HepG2 (cell line): ENCODE data around the gene OTUD7B. TPM values are rescaled to one million over a fixed set of nuclear protein-coding genes. Genes with fewer than 3 reads are reported as not detected.

ENCODE experiments used
- ATAC-seq: fragments of 200-7000 bp; cut with Tn5 transposase; 3 replicates; pipeline ENCODE4 v1.9.1; 2020; ENCODE audit warnings: mild to moderate bottlenecking, moderate library complexity
- BruUV-seq: library from RNA; stranded (reverse); fragments of 400-500 nt; replicated peaks from 2 replicates; lab custom pipeline; 2021; lab: Mats Ljungman, UMichigan
- CTCF ChIA-PET: fragments of 300-600 bp; formaldehyde crosslinking; extraction: SDS; loops from one replicate; lab custom pipeline; 2021; ENCODE audit warnings: low total read pairs, inconsistent platforms, low intra/inter-chr PET ratio; lab: Yijun Ruan, JAX
- POLR2A ChIA-PET: fragments of 350-600 bp; sonication (Branson Sonifier 250); formaldehyde crosslinking; loops from one replicate; lab custom pipeline; 2020; ENCODE audit warnings: antibody characterized with exemption, inconsistent platforms; lab: Yijun Ruan, JAX
- DNase-seq: peaks from one replicate; pipeline ENCODE4 v3.0.0-alpha.2; 2015; ENCODE audit warnings: low spot score
- FAIRE-seq: peaks from 3 replicates; lab custom pipeline; 2011; peaks lifted over from hg19 to GRCh38; lab: Jason Lieb, UNC
- H2AFZ ChIP-seq: one replicate; pipeline ENCODE4 v1.6.1; 2011; ENCODE audit warnings: low read length, inconsistent platforms
- H3K27ac ChIP-seq: fragments of 300-600 bp; 3 replicates; pipeline ENCODE4 v1.8.0; 2011; ENCODE audit warnings: mixed run types, mild to moderate bottlenecking, mixed read lengths, low read length, inconsistent platforms; ENCODE audit not compliant: insufficient read depth; ENCODE audit errors: extremely low read length
- H3K27me3 ChIP-seq, 2 experiments: fragments of 200-600 bp in 1 of 2; 2 replicates in 1 of 2; 3 replicates in 1 of 2; pipeline versions ENCODE4 v1.6.0 to v1.8.0; 2011; ENCODE audit warnings: low read length in 2 of 2, mild to moderate bottlenecking in 2 of 2, moderate library complexity in 2 of 2, inconsistent platforms in 1 of 2; ENCODE audit not compliant: insufficient read depth in 2 of 2, control insufficient read depth in 1 of 2
- H3K36me3 ChIP-seq, 2 experiments: fragments of 200-600 bp in 1 of 2; replicated peaks in 1 of 2; 2 replicates in 1 of 2; 3 replicates in 1 of 2; pipeline versions ENCODE4 v1.5.1 to v1.8.0; 2011; ENCODE audit warnings: low read length in 2 of 2, inconsistent platforms in 1 of 2; ENCODE audit not compliant: insufficient read depth in 2 of 2, control insufficient read depth in 1 of 2
- H3K4me1 ChIP-seq: 2 replicates; pipeline ENCODE4 v1.5.1; 2012; ENCODE audit warnings: low read length, inconsistent platforms; ENCODE audit not compliant: insufficient read depth
- H3K4me2 ChIP-seq: 2 replicates; pipeline ENCODE4 v1.6.0; 2011; ENCODE audit warnings: low read depth, low read length, inconsistent platforms
- H3K4me3 ChIP-seq, 3 experiments: fragments of 200-600 bp in 1 of 3; sonication (generic), shearing (Covaris generic) in 1 of 3; replicated peaks in 1 of 3; 2 replicates each; pipeline ENCODE4 v1.5.1; 2011 to 2016; ENCODE audit warnings: low read length in 3 of 3, inconsistent platforms in 2 of 3, low read depth in 2 of 3, mild to moderate bottlenecking in 2 of 3, control low read depth in 1 of 3, mixed read lengths in 1 of 3; ENCODE audit not compliant: insufficient read depth in 1 of 3
- H3K79me2 ChIP-seq: one replicate; pipeline ENCODE4 v1.6.1; 2011; ENCODE audit warnings: low read length, inconsistent platforms; ENCODE audit not compliant: insufficient read depth
- H3K9ac ChIP-seq: 2 replicates; pipeline ENCODE4 v1.6.0; 2011; ENCODE audit warnings: mild to moderate bottlenecking, low read depth, low read length, inconsistent platforms; ENCODE audit not compliant: insufficient read depth
- H3K9me3 ChIP-seq: 2 replicates; pipeline ENCODE4 v1.5.1; 2012; ENCODE audit warnings: mild to moderate bottlenecking, low read length
- H4K20me1 ChIP-seq: 2 replicates; pipeline ENCODE4 v1.6.0; 2011; ENCODE audit warnings: inconsistent platforms, mild to moderate bottlenecking, low read length, moderate library complexity; ENCODE audit not compliant: insufficient read depth
- CC2D1A ChIP-seq: sonication (generic); formaldehyde crosslinking; IDR thresholded peaks from 2 replicates; pipeline ENCODE4 v1.8.1; 2023; ENCODE audit warnings: mild to moderate bottlenecking, missing genetic modification reagents
- CHD4 ChIP-seq: fragments of 200-600 bp; sonication (generic); IDR thresholded peaks from 2 replicates; pipeline ENCODE4 v1.7.0; 2017; ENCODE audit warnings: mild to moderate bottlenecking, low read length, borderline replicate concordance
- KLF15 ChIP-seq: sonication (generic); formaldehyde crosslinking; IDR thresholded peaks from 2 replicates; pipeline ENCODE4 v1.8.1; 2023; ENCODE audit warnings: borderline replicate concordance, mild to moderate bottlenecking, inconsistent platforms, missing genetic modification reagents, mixed read lengths
- NFE2L1 ChIP-seq: sonication (generic); formaldehyde crosslinking; IDR thresholded peaks from 2 replicates; pipeline ENCODE4 v1.4.0; 2020; ENCODE audit warnings: missing genetic modification reagents, mild to moderate bottlenecking, borderline replicate concordance
- RAD51 ChIP-seq: fragments of 450-650 bp; IDR thresholded peaks from 2 replicates; pipeline ENCODE4 v1.6.1; 2016; ENCODE audit warnings: borderline replicate concordance
- SYNCRIP ChIP-seq: fragments of 200-400 bp; formaldehyde crosslinking; IDR thresholded peaks from 2 replicates; pipeline ENCODE4 v1.6.1; 2018; ENCODE audit warnings: mild to moderate bottlenecking, low read depth, low read length; ENCODE audit not compliant: insufficient read depth
- TCF7 ChIP-seq: sonication (generic); IDR thresholded peaks from 2 replicates; pipeline ENCODE4 v1.6.1; 2016; ENCODE audit warnings: antibody characterized with exemption, low read depth
- ZMYM3 ChIP-seq: sonication (generic); formaldehyde crosslinking; IDR thresholded peaks from 2 replicates; pipeline ENCODE4 v1.5.1; 2020; ENCODE audit warnings: mild to moderate bottlenecking, missing genetic modification reagents
- ZNF136 ChIP-seq: sonication (generic); formaldehyde crosslinking; IDR thresholded peaks from 2 replicates; pipeline ENCODE4 v1.8.1; 2022; ENCODE audit warnings: low read depth, mild to moderate bottlenecking, moderate library complexity, missing genetic modification reagents
- ZNF263 ChIP-seq: sonication (generic); formaldehyde crosslinking; IDR thresholded peaks from 2 replicates; pipeline ENCODE4 v1.4.0; 2020; ENCODE audit warnings: missing genetic modification reagents
- in situ Hi-C: cut with HindIII; loops from 2 replicates; pipeline ENCODE4 v1.10.0; 2017; ENCODE audit warnings: low pct_unique_long_range_greater_than_20kb; ENCODE audit not compliant: extremely low pct_ligation_motif_present
- intact Hi-C: fragments of 100-400 bp; cut with micrococcal nuclease; formaldehyde crosslinking; loops from one replicate; pipeline ENCODE4 v1.10.0; 2022; ENCODE audit not compliant: unreplicated experiment
- polyA plus RNA-seq, 8 experiments: library from polyadenylated mRNA; depleted of rRNA in 3 of 8; stranded (reverse) in 7 of 8; unstranded in 1 of 8; fragments of >200 nt; fragmentation: Illumina TruSeq in 4 of 8; extraction: Trizol in 4 of 8; gene quantifications; 2 replicates each; pipeline versions ENCODE4 v1.2.1 to v1.2.3, GENCODE V29; 2011 to 2016; ENCODE audit warnings: low read depth in 4 of 8, missing spikeins in 1 of 8, mixed read lengths in 1 of 8; ENCODE audit not compliant: insufficient read depth in 1 of 8
- total RNA-seq, 5 experiments: library from RNA; depleted of rRNA; stranded (reverse); fragments of >200 nt; fragmentation: Illumina TruSeq; extraction: Trizol; gene quantifications; 2 replicates each; pipeline ENCODE4 v1.2.3, GENCODE V29; 2016; ENCODE audit warnings: low read depth in 1 of 5
- TF ChIP-seq, protein P1 (sequence below): sonication (generic); formaldehyde crosslinking; IDR thresholded peaks from 2 replicates; pipeline ENCODE4 v1.4.0; 2020; ENCODE audit warnings: mild to moderate bottlenecking, missing genetic modification reagents
- TF ChIP-seq, protein P2 (sequence below): sonication (generic); formaldehyde crosslinking; IDR thresholded peaks from 2 replicates; pipeline ENCODE4 v1.4.0; 2020; ENCODE audit warnings: mild to moderate bottlenecking, missing genetic modification reagents
- TF ChIP-seq, protein P3 (sequence below): sonication (generic); formaldehyde crosslinking; conservative IDR thresholded peaks from 2 replicates; pipeline ENCODE4 v1.8.0; 2022; ENCODE audit warnings: missing genetic modification reagents

Gene OTUD7B
- total and polyA plus RNA-seq, 2 of the 13 experiments (the other 11 are each of a cell fraction or from before 2014, with no cell fraction given), result 5.1 to 11.2 TPM

DNA sequence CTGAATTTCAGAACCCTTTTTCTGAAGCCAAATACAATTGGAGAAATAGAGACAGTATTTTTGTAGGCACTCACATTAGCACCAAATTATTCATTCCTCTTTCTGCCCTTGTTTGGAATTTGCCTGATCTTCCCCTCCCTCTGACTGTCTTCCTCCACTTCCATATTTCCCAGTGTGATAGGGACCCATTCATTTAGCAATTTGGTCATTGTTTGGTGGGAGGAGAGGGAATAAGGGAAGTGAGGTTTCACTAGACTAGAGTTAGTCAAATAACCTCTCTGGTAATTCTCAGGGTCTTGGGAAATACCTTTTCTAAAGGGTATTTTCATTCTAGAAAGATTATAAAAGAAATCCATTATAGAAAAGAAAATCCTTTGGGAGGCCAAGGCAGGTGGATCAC, 42.9 kb downstream of the OTUD7B start:
- Histone ChIP-seq H3K27me3 (no peaks in the 10 kb centered on the region), H3K79me2 (no peaks in the 10 kb centered on the region), H3K4me2 (no peak overlapping the region), H3K9me3 (no peaks in the 10 kb centered on the region), H2AFZ (no peak overlapping the region), H3K4me3 (no peak overlapping the region), H3K9ac (no peak overlapping the region), H3K36me3 (peaks cover 22 to 61% of the 10 kb centered on the region in 2 experiments), H3K4me1 (peaks cover 11% of the 10 kb centered on the region), H3K27ac (no peak overlapping the region), H4K20me1 (no peaks in the 10 kb centered on the region)
- CTCF ChIA-PET, result no interaction called here
- no peak for ATAC-seq
- in situ Hi-C loops, result loop anchor here (10.0 kb wide), 1 partner anchor 227 kb away; no protein-coding TSS in a partner anchor
- DNase-seq, result no peak
- POLR2A ChIA-PET, result no interaction called here
- intact Hi-C loops, result loop anchor here (10.0 kb wide), 1 partner anchor 197 kb away; no protein-coding TSS in a partner anchor
- BruUV-seq, result no TSS peak
- no peak for FAIRE-seq
- TF ChIP-seq CC2D1A (no peak), KLF15 (CRISPR knock-in tag) (no peak), ZNF263 (CRISPR knock-in tag) (no peak), ZMYM3 (CRISPR knock-in tag) (no peak), RAD51 (no peak), CHD4 (no peak), ZNF136 (no peak), TCF7 (no peak), NFE2L1 (CRISPR knock-in tag) (no peak), SYNCRIP (no peak)
- TF ChIP-seq, protein P1, sequence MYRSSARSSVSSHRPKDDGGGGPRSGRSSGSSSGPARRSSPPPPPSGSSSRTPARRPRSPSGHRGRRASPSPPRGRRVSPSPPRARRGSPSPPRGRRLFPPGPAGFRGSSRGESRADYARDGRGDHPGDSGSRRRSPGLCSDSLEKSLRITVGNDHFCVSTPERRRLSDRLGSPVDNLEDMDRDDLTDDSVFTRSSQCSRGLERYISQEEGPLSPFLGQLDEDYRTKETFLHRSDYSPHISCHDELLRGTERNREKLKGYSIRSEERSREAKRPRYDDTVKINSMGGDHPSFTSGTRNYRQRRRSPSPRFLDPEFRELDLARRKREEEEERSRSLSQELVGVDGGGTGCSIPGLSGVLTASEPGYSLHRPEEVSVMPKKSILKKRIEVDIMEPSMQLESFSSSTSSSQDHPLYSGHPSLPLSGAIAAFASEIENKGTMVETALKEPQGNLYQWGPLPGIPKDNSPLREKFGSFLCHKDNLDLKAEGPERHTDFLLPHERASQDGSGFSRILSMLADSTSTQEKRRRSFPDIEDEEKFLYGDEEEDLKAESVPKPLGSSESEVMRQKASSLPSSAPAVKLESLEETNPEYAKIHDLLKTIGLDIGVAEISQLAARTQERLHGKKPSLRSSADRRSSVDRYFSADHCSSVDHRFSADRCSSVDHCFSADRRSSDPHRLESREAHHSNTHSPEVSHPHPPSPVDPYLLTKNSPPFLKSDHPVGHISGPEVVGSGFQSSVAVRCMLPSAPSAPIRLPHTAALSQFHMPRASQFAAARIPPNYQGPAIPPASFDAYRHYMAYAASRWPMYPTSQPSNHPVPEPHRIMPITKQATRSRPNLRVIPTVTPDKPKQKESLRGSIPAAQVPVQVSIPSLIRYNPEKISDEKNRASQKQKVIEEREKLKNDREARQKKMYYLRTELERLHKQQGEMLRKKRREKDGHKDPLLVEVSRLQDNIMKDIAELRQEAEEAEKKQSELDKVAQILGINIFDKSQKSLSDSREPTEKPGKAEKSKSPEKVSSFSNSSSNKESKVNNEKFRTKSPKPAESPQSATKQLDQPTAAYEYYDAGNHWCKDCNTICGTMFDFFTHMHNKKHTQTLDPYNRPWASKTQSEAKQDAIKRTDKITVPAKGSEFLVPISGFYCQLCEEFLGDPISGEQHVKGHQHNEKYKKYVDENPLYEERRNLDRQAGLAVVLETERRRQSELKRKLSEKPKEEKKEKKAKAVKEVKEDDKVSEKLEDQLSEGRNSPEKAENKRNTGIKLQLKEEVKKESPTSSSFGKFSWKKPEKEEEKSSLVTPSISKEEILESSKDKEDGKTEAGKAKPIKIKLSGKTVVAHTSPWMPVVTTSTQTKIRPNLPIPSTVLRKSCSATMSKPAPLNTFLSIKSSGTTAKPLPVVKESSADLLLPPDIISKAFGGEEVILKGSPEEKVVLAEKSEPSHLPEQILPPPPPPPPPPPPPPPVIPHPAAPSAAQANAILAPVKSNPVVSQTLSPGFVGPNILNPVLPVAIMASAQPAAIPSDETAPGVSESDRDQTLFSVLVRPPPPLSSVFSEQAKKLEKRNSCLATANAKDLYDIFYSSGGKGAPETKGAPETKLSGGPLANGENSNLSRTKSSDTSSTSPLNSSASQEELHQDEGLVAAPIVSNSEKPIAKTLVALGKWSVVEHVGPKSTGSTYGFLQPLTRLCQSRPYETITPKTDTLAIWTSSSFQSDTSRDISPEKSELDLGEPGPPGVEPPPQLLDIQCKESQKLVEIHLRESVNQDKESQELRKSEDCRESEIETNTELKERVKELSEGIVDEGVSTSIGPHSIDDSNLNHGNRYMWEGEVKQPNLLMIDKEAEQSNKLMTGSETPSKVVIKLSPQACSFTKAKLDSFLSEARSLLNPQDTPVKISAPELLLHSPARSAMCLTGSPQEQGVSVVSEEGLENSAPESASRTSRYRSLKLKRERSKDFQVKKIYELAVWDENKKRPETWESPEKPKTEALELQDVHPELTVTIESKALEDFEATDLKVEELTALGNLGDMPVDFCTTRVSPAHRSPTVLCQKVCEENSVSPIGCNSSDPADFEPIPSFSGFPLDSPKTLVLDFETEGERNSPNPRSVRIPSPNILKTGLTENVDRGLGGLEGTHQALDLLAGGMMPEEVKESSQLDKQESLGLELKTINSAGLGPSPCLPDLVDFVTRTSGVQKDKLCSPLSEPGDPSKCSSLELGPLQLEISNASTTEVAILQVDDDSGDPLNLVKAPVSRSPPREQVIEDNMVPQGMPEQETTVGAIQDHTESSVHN (CRISPR knock-in tag), result no peak
- TF ChIP-seq, protein P2, sequence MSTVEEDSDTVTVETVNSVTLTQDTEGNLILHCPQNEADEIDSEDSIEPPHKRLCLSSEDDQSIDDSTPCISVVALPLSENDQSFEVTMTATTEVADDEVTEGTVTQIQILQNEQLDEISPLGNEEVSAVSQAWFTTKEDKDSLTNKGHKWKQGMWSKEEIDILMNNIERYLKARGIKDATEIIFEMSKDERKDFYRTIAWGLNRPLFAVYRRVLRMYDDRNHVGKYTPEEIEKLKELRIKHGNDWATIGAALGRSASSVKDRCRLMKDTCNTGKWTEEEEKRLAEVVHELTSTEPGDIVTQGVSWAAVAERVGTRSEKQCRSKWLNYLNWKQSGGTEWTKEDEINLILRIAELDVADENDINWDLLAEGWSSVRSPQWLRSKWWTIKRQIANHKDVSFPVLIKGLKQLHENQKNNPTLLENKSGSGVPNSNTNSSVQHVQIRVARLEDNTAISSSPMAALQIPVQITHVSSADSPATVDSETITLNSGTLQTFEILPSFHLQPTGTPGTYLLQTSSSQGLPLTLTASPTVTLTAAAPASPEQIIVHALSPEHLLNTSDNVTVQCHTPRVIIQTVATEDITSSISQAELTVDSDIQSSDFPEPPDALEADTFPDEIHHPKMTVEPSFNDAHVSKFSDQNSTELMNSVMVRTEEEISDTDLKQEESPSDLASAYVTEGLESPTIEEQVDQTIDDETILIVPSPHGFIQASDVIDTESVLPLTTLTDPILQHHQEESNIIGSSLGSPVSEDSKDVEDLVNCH (CRISPR knock-in tag), result no peak
- TF ChIP-seq, protein P3, sequence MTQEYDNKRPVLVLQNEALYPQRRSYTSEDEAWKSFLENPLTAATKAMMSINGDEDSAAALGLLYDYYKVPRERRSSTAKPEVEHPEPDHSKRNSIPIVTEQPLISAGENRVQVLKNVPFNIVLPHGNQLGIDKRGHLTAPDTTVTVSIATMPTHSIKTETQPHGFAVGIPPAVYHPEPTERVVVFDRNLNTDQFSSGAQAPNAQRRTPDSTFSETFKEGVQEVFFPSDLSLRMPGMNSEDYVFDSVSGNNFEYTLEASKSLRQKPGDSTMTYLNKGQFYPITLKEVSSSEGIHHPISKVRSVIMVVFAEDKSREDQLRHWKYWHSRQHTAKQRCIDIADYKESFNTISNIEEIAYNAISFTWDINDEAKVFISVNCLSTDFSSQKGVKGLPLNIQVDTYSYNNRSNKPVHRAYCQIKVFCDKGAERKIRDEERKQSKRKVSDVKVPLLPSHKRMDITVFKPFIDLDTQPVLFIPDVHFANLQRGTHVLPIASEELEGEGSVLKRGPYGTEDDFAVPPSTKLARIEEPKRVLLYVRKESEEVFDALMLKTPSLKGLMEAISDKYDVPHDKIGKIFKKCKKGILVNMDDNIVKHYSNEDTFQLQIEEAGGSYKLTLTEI (CRISPR knock-in tag), result no peak
